HepG2 (cell line): ENCODE results near the gene KANSL1. TPM values are rescaled to one million over a fixed set of nuclear protein-coding genes. Genes with fewer than 3 reads are reported as not detected.

Experiments used
- ATM ChIP-seq: fragments of 450-650 bp; IDR thresholded peaks from 2 replicates; pipeline ENCODE4 v1.7.1; 2017; ENCODE audit warnings: mild to moderate bottlenecking, borderline replicate concordance
- CSRNP2 ChIP-seq: sonication (generic); formaldehyde crosslinking; conservative IDR thresholded peaks from 2 replicates; pipeline ENCODE4 v1.8.0; 2022; ENCODE audit warnings: low read depth, missing genetic modification reagents
- FOXM1 ChIP-seq: sonication (generic); formaldehyde crosslinking; IDR thresholded peaks from 2 replicates; pipeline ENCODE4 v1.5.0; 2020; ENCODE audit warnings: missing genetic modification reagents
- GPN1 ChIP-seq: sonication (generic); formaldehyde crosslinking; IDR thresholded peaks from 2 replicates; pipeline ENCODE4 v1.5.1; 2020; ENCODE audit warnings: missing genetic modification reagents, borderline replicate concordance
- GTF3A ChIP-seq: sonication (generic); formaldehyde crosslinking; conservative IDR thresholded peaks from 2 replicates; pipeline ENCODE4 v1.4.0; 2020; ENCODE audit warnings: mild to moderate bottlenecking, missing genetic modification reagents
- HOXA9 ChIP-seq: sonication (generic); formaldehyde crosslinking; IDR thresholded peaks from 2 replicates; pipeline ENCODE4 v1.8.1; 2022; ENCODE audit warnings: missing genetic modification reagents, mild to moderate bottlenecking, moderate library complexity, borderline replicate concordance
- NCOA5 ChIP-seq: sonication (generic); formaldehyde crosslinking; IDR thresholded peaks from 2 replicates; pipeline ENCODE4 v1.4.0; 2020; ENCODE audit warnings: missing genetic modification reagents
- PATZ1 ChIP-seq: sonication (generic); formaldehyde crosslinking; IDR thresholded peaks from 2 replicates; pipeline ENCODE4 v1.4.0; 2020; ENCODE audit warnings: missing genetic modification reagents
- PAWR ChIP-seq: sonication (generic); formaldehyde crosslinking; IDR thresholded peaks from 2 replicates; pipeline ENCODE4 v1.4.0; 2020; ENCODE audit warnings: missing genetic modification reagents, mild to moderate bottlenecking, borderline replicate concordance
- RAD21 ChIP-seq: fragments of 450-650 bp; formaldehyde crosslinking; IDR thresholded peaks from 2 replicates; pipeline ENCODE4 v1.5.0; 2020; ENCODE audit warnings: mild to moderate bottlenecking
- SSRP1 ChIP-seq: IDR thresholded peaks from 2 replicates; pipeline ENCODE4 v1.6.1; 2016; ENCODE audit warnings: control low read depth
- STAT5B ChIP-seq: sonication (generic); formaldehyde crosslinking; IDR thresholded peaks from 2 replicates; pipeline ENCODE4 v1.4.0; 2020; ENCODE audit warnings: missing genetic modification reagents
- SYNCRIP ChIP-seq: fragments of 200-400 bp; formaldehyde crosslinking; IDR thresholded peaks from 2 replicates; pipeline ENCODE4 v1.6.1; 2018; ENCODE audit warnings: mild to moderate bottlenecking, low read depth, low read length; ENCODE audit not compliant: insufficient read depth
- TBX2 ChIP-seq: sonication (generic); formaldehyde crosslinking; IDR thresholded peaks from 2 replicates; pipeline ENCODE4 v1.5.0; 2020; ENCODE audit warnings: missing genetic modification reagents, mild to moderate bottlenecking, borderline replicate concordance
- ZBTB8A ChIP-seq: sonication (generic); formaldehyde crosslinking; IDR thresholded peaks from 2 replicates; pipeline ENCODE4 v1.4.0; 2020; ENCODE audit warnings: mild to moderate bottlenecking, low read depth, missing genetic modification reagents, borderline replicate concordance
- ZNF253 ChIP-seq: sonication (generic); formaldehyde crosslinking; IDR thresholded peaks from 2 replicates; pipeline ENCODE4 v1.8.0; 2022; ENCODE audit warnings: mild to moderate bottlenecking, missing genetic modification reagents, borderline replicate concordance
- ZNF274 ChIP-seq: sonication (generic); formaldehyde crosslinking; IDR thresholded peaks from 2 replicates; pipeline ENCODE4 v1.5.1; 2020; ENCODE audit warnings: mild to moderate bottlenecking, missing genetic modification reagents
- ZNF446 ChIP-seq: sonication (generic); formaldehyde crosslinking; IDR thresholded peaks from 2 replicates; pipeline ENCODE4 v1.5.0; 2020; ENCODE audit warnings: mild to moderate bottlenecking, missing genetic modification reagents
- ZNF639 ChIP-seq: conservative IDR thresholded peaks from 2 replicates; pipeline ENCODE4 v1.6.1; 2018; ENCODE audit warnings: missing genetic modification reagents
- polyA plus RNA-seq, 8 experiments: library from polyadenylated mRNA; depleted of rRNA in 3 of 8; stranded (reverse) in 7 of 8; unstranded in 1 of 8; fragments of >200 nt; fragmentation: Illumina TruSeq in 4 of 8; extraction: Trizol in 4 of 8; gene quantifications; 2 replicates each; pipeline versions ENCODE4 v1.2.1 to v1.2.3, GENCODE V29; 2011 to 2016; ENCODE audit warnings: low read depth in 4 of 8, missing spikeins in 1 of 8, mixed read lengths in 1 of 8; ENCODE audit not compliant: insufficient read depth in 1 of 8
- total RNA-seq, 5 experiments: library from RNA; depleted of rRNA; stranded (reverse); fragments of >200 nt; fragmentation: Illumina TruSeq; extraction: Trizol; gene quantifications; 2 replicates each; pipeline ENCODE4 v1.2.3, GENCODE V29; 2016; ENCODE audit warnings: low read depth in 1 of 5
- TF ChIP-seq, protein P1 (sequence below): sonication (generic); formaldehyde crosslinking; IDR thresholded peaks from 2 replicates; pipeline ENCODE4 v1.5.0; 2020; ENCODE audit warnings: mild to moderate bottlenecking, missing genetic modification reagents
- TF ChIP-seq, protein P2 (sequence below): sonication (generic); formaldehyde crosslinking; IDR thresholded peaks from 2 replicates; pipeline ENCODE4 v1.4.0; 2020; ENCODE audit warnings: missing genetic modification reagents

The KANSL1 gene
- total and polyA plus RNA-seq, 2 of the 13 experiments (the other 11 are each of a cell fraction or from before 2014, with no cell fraction given), result 24.0 to 59.6 TPM

DNA sequence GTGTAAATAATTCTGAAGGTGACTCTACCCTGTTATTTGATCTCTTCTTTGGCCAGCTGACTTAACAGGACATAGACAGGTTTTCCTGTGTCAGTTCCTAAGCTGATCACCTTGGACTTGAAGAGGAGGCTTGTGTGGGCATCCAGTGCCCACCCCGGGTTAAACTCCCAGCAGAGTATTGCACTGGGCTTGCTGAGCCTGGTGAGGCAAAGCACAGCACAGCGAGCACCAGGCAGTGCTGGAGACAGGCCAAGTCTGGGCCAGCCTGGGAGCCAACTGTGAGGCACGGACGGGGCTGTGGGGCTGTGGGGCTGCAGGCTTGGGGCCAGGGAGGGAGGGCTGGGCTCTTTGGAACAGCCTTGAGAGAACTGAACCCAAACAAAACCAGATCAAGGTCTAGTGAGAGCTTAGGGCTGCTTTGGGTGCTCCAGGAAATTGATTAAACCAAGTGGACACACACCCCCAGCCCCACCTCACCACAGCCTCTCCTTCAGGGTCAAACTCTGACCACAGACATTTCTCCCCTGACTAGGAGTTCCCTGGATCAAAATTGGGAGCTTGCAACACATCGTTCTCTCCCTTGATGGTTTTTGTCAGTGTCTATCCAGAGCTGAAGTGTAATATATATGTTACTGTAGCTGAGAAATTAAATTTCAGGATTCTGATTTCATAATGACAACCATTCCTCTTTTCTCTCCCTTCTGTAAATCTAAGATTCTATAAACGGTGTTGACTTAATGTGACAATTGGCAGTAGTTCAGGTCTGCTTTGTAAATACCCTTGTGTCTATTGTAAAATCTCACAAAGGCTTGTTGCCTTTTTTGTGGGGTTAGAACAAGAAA lies 189.1 kb downstream of the KANSL1 start (continued):
- TF ChIP-seq ATM (no peak), ZNF446 (CRISPR knock-in tag) (no peak), HOXA9 (CRISPR knock-in tag) (no peak), RAD21 (CRISPR knock-in tag) (0 out of 2 replicates have a peak, but pooled peaks have one; percentile 9), PAWR (no peak), FOXM1 (CRISPR knock-in tag) (no peak), STAT5B (CRISPR knock-in tag) (no peak), TBX2 (CRISPR knock-in tag) (peak; percentile 89), CSRNP2 (CRISPR knock-in tag) (no peak), SYNCRIP (no peak), GTF3A (peak; percentile 87; the same call in 1 of the 2 replicates), ZBTB8A (CRISPR knock-in tag) (no peak), GPN1 (CRISPR knock-in tag) (no peak), ZNF274 (CRISPR knock-in tag) (0 out of 2 replicates have a peak, but pooled peaks have one; percentile 22), NCOA5 (CRISPR knock-in tag) (no peak), SSRP1 (CRISPR knock-in tag) (no peak), ZNF253 (CRISPR knock-in tag) (no peak), ZNF639 (CRISPR knock-in tag) (no peak), PATZ1 (CRISPR knock-in tag) (peak; percentile 96)
- TF ChIP-seq, protein P1, sequence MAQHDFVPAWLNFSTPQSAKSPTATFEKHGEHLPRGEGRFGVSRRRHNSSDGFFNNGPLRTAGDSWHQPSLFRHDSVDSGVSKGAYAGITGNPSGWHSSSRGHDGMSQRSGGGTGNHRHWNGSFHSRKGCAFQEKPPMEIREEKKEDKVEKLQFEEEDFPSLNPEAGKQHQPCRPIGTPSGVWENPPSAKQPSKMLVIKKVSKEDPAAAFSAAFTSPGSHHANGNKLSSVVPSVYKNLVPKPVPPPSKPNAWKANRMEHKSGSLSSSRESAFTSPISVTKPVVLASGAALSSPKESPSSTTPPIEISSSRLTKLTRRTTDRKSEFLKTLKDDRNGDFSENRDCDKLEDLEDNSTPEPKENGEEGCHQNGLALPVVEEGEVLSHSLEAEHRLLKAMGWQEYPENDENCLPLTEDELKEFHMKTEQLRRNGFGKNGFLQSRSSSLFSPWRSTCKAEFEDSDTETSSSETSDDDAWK (CRISPR knock-in tag), result no peak
- TF ChIP-seq, protein P2, sequence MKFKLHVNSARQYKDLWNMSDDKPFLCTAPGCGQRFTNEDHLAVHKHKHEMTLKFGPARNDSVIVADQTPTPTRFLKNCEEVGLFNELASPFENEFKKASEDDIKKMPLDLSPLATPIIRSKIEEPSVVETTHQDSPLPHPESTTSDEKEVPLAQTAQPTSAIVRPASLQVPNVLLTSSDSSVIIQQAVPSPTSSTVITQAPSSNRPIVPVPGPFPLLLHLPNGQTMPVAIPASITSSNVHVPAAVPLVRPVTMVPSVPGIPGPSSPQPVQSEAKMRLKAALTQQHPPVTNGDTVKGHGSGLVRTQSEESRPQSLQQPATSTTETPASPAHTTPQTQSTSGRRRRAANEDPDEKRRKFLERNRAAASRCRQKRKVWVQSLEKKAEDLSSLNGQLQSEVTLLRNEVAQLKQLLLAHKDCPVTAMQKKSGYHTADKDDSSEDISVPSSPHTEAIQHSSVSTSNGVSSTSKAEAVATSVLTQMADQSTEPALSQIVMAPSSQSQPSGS, result no peak
